CD14-positive monocyte (primary cell): ENCODE measurements around the gene PALM2AKAP2. TPM values are rescaled to one million over a fixed set of nuclear protein-coding genes. Genes with fewer than 3 reads are reported as not detected.

Source experiments
- DNase-seq, 3 donors: peaks; one replicate each; pipeline ENCODE4 v3.0.0-alpha.2; 2011 to 2022
- H2AFZ ChIP-seq: 2 replicates; pipeline ENCODE4 v1.6.0; 2012; ENCODE audit warnings: mild to moderate bottlenecking, low read depth, low read length, inconsistent platforms; ENCODE audit not compliant: insufficient read depth, poor library complexity, severe bottlenecking
- H3K27ac ChIP-seq, 2 donors: 1 replicate in 1 of 2; 2 replicates in 1 of 2; pipeline ENCODE4 v1.5.1; 2012 to 2013; ENCODE audit warnings: low read length in 2 of 2, control low read depth in 1 of 2, inconsistent platforms in 1 of 2, low read depth in 1 of 2, mild to moderate bottlenecking in 1 of 2
- H3K27me3 ChIP-seq, 2 donors: one replicate each; pipeline versions ENCODE4 v1.6.0 to v1.6.1; 2011 to 2013; ENCODE audit warnings: low read length in 2 of 2; ENCODE audit not compliant: control insufficient read depth in 2 of 2, insufficient read depth in 2 of 2
- H3K36me3 ChIP-seq, 2 donors: replicated peaks in 1 of 2; 1 replicate in 1 of 2; 2 replicates in 1 of 2; pipeline versions ENCODE4 v1.5.1 to v1.6.1; 2012 to 2013; ENCODE audit warnings: low read length in 2 of 2, control low read depth in 1 of 2, inconsistent platforms in 1 of 2, mild to moderate bottlenecking in 1 of 2; ENCODE audit not compliant: insufficient read depth in 2 of 2, control insufficient read depth in 1 of 2
- H3K4me1 ChIP-seq, 2 donors: 1 replicate in 1 of 2; 2 replicates in 1 of 2; pipeline versions ENCODE4 v1.5.1 to v1.6.1; 2012 to 2013; ENCODE audit warnings: low read length in 2 of 2, control low read depth in 1 of 2, inconsistent platforms in 1 of 2, mild to moderate bottlenecking in 1 of 2, moderate library complexity in 1 of 2; ENCODE audit not compliant: insufficient read depth in 2 of 2, control insufficient read depth in 1 of 2
- H3K4me2 ChIP-seq: replicated peaks from 2 replicates; pipeline ENCODE3; 2012; ENCODE audit warnings: low read length, moderate library complexity, mild to moderate bottlenecking; ENCODE audit not compliant: poor library complexity, severe bottlenecking; ENCODE audit errors: extremely low read depth
- H3K4me3 ChIP-seq, 3 experiments: fragments of 200-600 bp in 1 of 3; sonication (generic) in 1 of 3; replicated peaks in 1 of 3; 1 replicate in 2 of 3; 2 replicates in 1 of 3; pipeline ENCODE4 v1.5.1; 2011 to 2013; ENCODE audit warnings: low read length in 3 of 3, mild to moderate bottlenecking in 3 of 3, control low read depth in 2 of 3, low read depth in 2 of 3, inconsistent platforms in 1 of 3, moderate library complexity in 1 of 3
- H3K79me2 ChIP-seq: 2 replicates; pipeline ENCODE4 v1.6.0; 2012; ENCODE audit warnings: mild to moderate bottlenecking, control low read depth, inconsistent platforms, low read length, moderate library complexity; ENCODE audit not compliant: insufficient read depth
- H3K9ac ChIP-seq: 2 replicates; pipeline ENCODE4 v1.6.0; 2017; ENCODE audit warnings: low read length, mild to moderate bottlenecking; ENCODE audit not compliant: insufficient read depth, poor library complexity, severe bottlenecking
- H3K9me3 ChIP-seq, 2 donors: replicated peaks in 1 of 2; 1 replicate in 1 of 2; 2 replicates in 1 of 2; pipeline versions ENCODE4 v1.5.1 to v1.6.1; 2012 to 2013; ENCODE audit warnings: low read length in 2 of 2, control low read depth in 1 of 2; ENCODE audit not compliant: control insufficient read depth in 1 of 2, insufficient read depth in 1 of 2
- H4K20me1 ChIP-seq: 2 replicates; pipeline ENCODE4 v1.6.0; 2012; ENCODE audit warnings: mild to moderate bottlenecking, low read length, control low read depth, moderate library complexity; ENCODE audit not compliant: insufficient read depth
- H3K27ac Mint-ChIP-seq, 7 donors: one replicate each; pipeline ENCODE4 v1.8.0; 2020; ENCODE audit warnings: mild to moderate bottlenecking in 7 of 7, mixed read lengths in 7 of 7, moderate library complexity in 6 of 7, inconsistent platforms in 2 of 7
- H3K27me3 Mint-ChIP-seq, 3 donors: one replicate each; pipeline ENCODE4 v1.8.0; 2021 to 2022; ENCODE audit warnings: low read depth in 3 of 3, mild to moderate bottlenecking in 3 of 3, mixed read lengths in 3 of 3, moderate library complexity in 3 of 3, inconsistent platforms in 1 of 3
- H3K36me3 Mint-ChIP-seq, 2 donors: one replicate each; pipeline ENCODE4 v1.8.0; 2020; ENCODE audit warnings: mixed read lengths in 2 of 2, inconsistent platforms in 1 of 2, mild to moderate bottlenecking in 1 of 2
- H3K4me1 Mint-ChIP-seq: one replicate; pipeline ENCODE4 v1.8.0; 2020; ENCODE audit warnings: mild to moderate bottlenecking, mixed read lengths
- H3K4me3 Mint-ChIP-seq, 2 donors: one replicate each; pipeline ENCODE4 v1.8.0; 2020; ENCODE audit warnings: mild to moderate bottlenecking in 2 of 2, mixed read lengths in 2 of 2, moderate library complexity in 1 of 2
- H3K9me3 Mint-ChIP-seq, 7 donors: one replicate each; pipeline ENCODE4 v1.8.0; 2020 to 2022; ENCODE audit warnings: mixed read lengths in 7 of 7, mild to moderate bottlenecking in 6 of 7, moderate library complexity in 6 of 7, inconsistent platforms in 2 of 7
- CTCF ChIP-seq: fragments of 200-600 bp; IDR thresholded peaks from one replicate; pipeline ENCODE4 v1.8.0; 2022; ENCODE audit warnings: antibody characterized with exemption, mild to moderate bottlenecking
- WGBS: methylation state at CpG from one replicate; pipeline ENCODE4 v1.1.5; 2013; ENCODE audit warnings: missing lambda C conversion rate; ENCODE audit not compliant: insufficient coverage; 5-methylcytosine and 5-hydroxymethylcytosine counted together
- intact Hi-C, 2 donors: fragments of 100-400 bp; cut with micrococcal nuclease; formaldehyde crosslinking; loops; one replicate each; pipeline versions ENCODE4 v1.15.0 to v1.15.1; 2023
- polyA plus RNA-seq, 3 donors: library from polyadenylated mRNA; depleted of rRNA in 1 of 3; unstranded in 2 of 3; stranded (reverse) in 1 of 3; fragments of 300-500 nt in 2 of 3; fragments of >200 nt in 1 of 3; fragmentation: Illumina TruSeq in 2 of 3; gene quantifications; 1 replicate in 2 of 3; 2 replicates in 1 of 3; pipeline ENCODE4 v1.2.3, GENCODE V29; 2012 to 2021

The PALM2AKAP2 gene
- polyA plus RNA-seq, 3 donors, result not detected

- Histone ChIP-seq H3K4me2 (no peak overlapping the region), H3K4me3 (no peak overlapping the region), H3K36me3 (no peaks in the 10 kb centered on the region), H2AFZ (no peak overlapping the region), H3K9ac (no peak overlapping the region), H3K4me1 (no peaks in the 10 kb centered on the region), H4K20me1 (no peaks in the 10 kb centered on the region), H3K27me3 (peaks cover 4 to 11% of the 10 kb centered on the region in 2 donors), H3K9me3 (no peaks in the 10 kb centered on the region), H3K27ac (no peak overlapping the region), H3K79me2 (no peaks in the 10 kb centered on the region)
- Mint-ChIP-seq H3K27me3 (peaks cover 14 to 38% (median 26%) of the 10 kb centered on the region in 3 donors), H3K36me3 (no peaks in the 10 kb centered on the region), H3K27ac (no peak overlapping the region), H3K9me3 (peaks cover 0 to 2% (median 0%) of the 10 kb centered on the region in 7 donors), H3K4me3 (no peak overlapping the region), H3K4me1 (no peaks in the 10 kb centered on the region)
- intact Hi-C loops, result no loop called here
- TF ChIP-seq CTCF, result no peak
- no CpG with 5 or more reads among the region's 1 CpG for WGBS
- DNase-seq, result no peak
These were observed 9.9 kb upstream of the PALM2AKAP2 start for GRCh38 chr9:109770101-109770500.

GRCh38 chr9:109771087-109771486, 8.9 kb upstream of the PALM2AKAP2 start:
- peaks cover 0 to 2% (median 0%) of the 10 kb centered on the region in 7 donors for H3K9me3 Mint-ChIP-seq
- 67% methylated on average over 1 of the region's 2 CpGs for WGBS
- Histone ChIP-seq H3K79me2 (no peaks in the 10 kb centered on the region), H4K20me1 (no peaks in the 10 kb centered on the region), H3K4me3 (no peak overlapping the region), H2AFZ (no peak overlapping the region), H3K4me2 (no peak overlapping the region), H3K9ac (no peak overlapping the region), H3K27ac (no peak overlapping the region), H3K27me3 (peaks cover 4 to 12% of the 10 kb centered on the region in 2 donors), H3K9me3 (no peaks in the 10 kb centered on the region), H3K4me1 (no peaks in the 10 kb centered on the region), H3K36me3 (no peaks in the 10 kb centered on the region)
- no peaks in the 10 kb centered on the region for H3K4me1 Mint-ChIP-seq
- no peak overlapping the region for H3K4me3 Mint-ChIP-seq
- no peak for TF ChIP-seq CTCF
- H3K36me3 Mint-ChIP-seq, result no peaks in the 10 kb centered on the region
- no peak overlapping the region for H3K27ac Mint-ChIP-seq
- intact Hi-C loops, result no loop called here
- peaks cover 14 to 41% (median 26%) of the 10 kb centered on the region in 3 donors for H3K27me3 Mint-ChIP-seq
- no peak for DNase-seq
